Spleen (tissue), 7 donors: Measurements from ENCODE around the gene SERAC1.

ENCODE experiments used
- POLR2A ChIP-seq, 3 donors: fragments of 450-650 bp; IDR thresholded peaks; one replicate each; pipeline ENCODE4 v1.5.1; 2017; ENCODE audit warnings: antibody characterized with exemption in 3 of 3, mild to moderate bottlenecking in 1 of 3
- POLR2AphosphoS5 ChIP-seq, 3 donors: sonication (generic); formaldehyde crosslinking; IDR thresholded peaks; one replicate each; pipeline ENCODE4 v1.5.1; 2017; ENCODE audit warnings: antibody characterized with exemption in 3 of 3
- TF ChIP-seq, protein P1 (sequence below), 11 experiments: fragments of 200-600 bp in 7 of 11; fragments of 450-650 bp in 4 of 11; sonication (generic) in 4 of 11; IDR thresholded peaks in 8 of 11; conservative IDR thresholded peaks in 3 of 11; 1 replicate in 7 of 11; 2 replicates in 4 of 11; pipeline versions ENCODE4 v1.4.0 to v1.8.0; 2016 to 2021; ENCODE audit warnings: antibody characterized with exemption in 11 of 11, inconsistent platforms in 4 of 11, mild to moderate bottlenecking in 1 of 11
- donor health status: DM: no; HTN: no; CAD: no; lungs with moderate emphysema.
- donor health status: DM: no; HTN: no; CAD: no.
- donor health status: DM: no; HTN: no; CAD: no.

DNA sequence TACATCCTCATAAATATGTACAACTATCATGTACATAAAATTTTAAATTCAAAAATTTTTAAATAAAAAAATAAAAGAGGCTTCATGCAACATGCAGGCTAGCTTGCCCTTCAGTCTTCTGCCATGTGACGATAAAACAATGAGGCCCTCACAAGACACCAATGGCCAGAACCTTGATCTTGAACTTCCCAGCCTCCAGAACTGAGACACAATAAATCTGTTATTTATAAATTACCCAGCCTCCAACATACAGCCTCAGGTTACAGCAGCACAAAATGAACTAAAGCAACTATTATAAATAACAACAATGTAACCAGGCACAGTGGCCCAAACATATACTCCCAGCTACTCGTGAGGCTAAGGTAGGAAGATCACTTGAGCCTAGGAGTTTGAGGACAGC is 42.8 kb downstream of the SERAC1 start:
- TF ChIP-seq POLR2A (IDR thresholded peaks at IDR 0.05) (no peak), POLR2AphosphoS5 (IDR thresholded peaks at IDR 0.05) (no peak)
- TF ChIP-seq, protein P1, sequence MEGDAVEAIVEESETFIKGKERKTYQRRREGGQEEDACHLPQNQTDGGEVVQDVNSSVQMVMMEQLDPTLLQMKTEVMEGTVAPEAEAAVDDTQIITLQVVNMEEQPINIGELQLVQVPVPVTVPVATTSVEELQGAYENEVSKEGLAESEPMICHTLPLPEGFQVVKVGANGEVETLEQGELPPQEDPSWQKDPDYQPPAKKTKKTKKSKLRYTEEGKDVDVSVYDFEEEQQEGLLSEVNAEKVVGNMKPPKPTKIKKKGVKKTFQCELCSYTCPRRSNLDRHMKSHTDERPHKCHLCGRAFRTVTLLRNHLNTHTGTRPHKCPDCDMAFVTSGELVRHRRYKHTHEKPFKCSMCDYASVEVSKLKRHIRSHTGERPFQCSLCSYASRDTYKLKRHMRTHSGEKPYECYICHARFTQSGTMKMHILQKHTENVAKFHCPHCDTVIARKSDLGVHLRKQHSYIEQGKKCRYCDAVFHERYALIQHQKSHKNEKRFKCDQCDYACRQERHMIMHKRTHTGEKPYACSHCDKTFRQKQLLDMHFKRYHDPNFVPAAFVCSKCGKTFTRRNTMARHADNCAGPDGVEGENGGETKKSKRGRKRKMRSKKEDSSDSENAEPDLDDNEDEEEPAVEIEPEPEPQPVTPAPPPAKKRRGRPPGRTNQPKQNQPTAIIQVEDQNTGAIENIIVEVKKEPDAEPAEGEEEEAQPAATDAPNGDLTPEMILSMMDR (IDR thresholded peaks at IDR 0.05 in 8 of 11, conservative IDR thresholded peaks at IDR 0.05 in 3 of 11): no peak
